GDM1 (cell line): Measurements from ENCODE around the gene RNU7-1.

Experiments
- DNase-seq: peaks from one replicate; lab custom pipeline; 2025; lab: John Stamatoyannopoulos, UW

RNU7-1 gene

DNA sequence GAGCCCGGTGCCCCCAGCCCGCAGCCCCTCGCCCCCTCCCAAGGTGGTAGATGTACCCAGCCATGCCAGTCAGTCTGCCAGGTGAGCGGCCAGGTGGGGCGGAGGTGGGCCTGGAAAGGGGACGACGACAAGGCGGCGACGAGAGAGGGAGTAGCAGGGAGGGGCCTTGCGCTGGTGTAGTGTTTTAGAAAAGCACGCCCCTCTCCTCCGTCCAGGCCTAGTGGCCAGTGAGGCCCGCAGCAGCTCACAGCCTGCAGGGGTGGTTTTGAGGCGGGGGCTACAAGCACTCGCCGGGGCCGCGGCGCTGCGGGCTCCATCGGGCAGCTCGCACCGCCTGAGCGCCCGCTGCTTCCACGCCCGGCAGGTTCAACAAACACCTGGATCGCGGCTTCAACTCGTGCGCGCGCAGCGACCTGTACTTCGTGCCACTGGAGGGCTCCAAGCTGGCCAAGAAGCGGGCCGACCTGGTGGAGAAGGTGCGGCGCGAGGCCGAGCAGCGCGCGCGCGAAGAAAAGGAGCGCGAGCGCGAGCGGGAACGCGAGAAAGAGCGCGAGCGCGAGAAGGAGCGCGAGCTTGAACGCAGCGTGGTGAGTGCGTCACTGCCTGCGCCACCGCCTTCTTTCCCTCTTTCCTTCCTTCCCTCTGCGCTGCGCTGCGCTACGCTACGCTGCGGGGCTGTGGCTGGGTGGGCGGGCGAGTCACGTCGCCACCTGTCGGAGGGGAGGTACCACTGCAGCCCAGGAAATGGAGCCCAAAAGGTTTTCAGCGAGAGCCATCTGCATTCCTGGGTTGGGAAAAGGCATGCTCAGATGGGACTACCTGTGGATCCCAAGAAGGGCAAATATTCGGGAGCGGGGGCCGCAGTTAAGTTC lies 5.9 kb upstream of the RNU7-1 start:
- DNase-seq = peak; percentile 93

- no peak for DNase-seq
Measured at GRCh38 chr12:6938353-6939190, 5.0 kb upstream of the RNU7-1 start.

GRCh38 chr12:6939191-6939540 lies 4.5 kb upstream of the RNU7-1 start:
- DNase-seq = no peak

DNA sequence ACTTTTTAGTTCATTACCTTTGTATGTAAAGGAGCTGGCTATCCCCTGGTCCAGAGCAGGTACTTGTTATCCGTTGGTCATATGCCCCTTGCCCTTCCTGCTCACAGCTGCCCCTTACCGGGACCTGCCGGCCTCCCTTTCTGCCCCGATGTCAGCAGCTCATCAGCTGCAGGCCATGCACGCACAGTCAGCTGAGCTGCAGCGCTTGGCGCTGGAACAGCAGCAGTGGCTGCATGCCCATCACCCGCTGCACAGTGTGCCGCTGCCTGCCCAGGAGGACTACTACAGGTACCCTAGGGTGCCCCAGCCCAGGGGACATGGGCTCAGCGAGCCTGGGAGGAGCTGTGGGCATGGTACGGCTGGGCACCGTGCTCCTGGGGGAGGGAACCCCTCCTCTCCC lies 2.3 kb upstream of the RNU7-1 start:
- no peak for DNase-seq

GRCh38 chr12:6941782-6942181 lies 1.8 kb upstream of the RNU7-1 start:
- no peak for DNase-seq

DNA sequence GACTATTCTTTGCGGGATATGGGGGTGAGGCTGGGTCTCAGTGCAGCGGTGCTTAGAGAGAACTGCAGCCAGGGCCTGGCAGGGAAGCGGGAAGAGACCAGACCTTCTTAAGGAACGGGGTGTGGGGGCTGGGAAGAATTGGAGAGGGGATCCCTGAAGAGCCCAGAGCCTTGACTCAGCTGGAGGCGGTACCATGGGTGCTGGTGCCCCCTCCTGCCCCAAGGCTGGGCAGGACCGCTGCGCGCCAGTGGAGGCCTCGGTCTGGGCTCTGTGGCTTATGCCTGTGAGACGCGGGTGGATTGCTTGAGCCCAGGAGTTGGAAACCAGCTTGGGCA lies 1.3 kb upstream of the RNU7-1 start:
- DNase-seq = no peak

DNA sequence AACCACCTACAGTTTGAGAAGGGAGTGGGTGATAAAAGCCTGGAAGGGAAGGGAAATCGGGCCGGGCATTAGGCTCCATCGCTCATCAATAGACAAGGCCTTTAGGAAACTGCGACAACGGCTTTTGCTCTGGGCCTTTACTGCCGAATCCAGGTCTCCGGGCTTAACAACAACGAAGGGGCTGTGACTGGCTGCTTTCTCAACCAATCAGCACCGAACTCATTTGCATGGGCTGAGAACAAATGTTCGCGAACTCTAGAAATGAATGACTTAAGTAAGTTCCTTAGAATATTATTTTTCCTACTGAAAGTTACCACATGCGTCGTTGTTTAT lies 261 bp upstream of the RNU7-1 start:
- DNase-seq = peak; percentile 74

DNA sequence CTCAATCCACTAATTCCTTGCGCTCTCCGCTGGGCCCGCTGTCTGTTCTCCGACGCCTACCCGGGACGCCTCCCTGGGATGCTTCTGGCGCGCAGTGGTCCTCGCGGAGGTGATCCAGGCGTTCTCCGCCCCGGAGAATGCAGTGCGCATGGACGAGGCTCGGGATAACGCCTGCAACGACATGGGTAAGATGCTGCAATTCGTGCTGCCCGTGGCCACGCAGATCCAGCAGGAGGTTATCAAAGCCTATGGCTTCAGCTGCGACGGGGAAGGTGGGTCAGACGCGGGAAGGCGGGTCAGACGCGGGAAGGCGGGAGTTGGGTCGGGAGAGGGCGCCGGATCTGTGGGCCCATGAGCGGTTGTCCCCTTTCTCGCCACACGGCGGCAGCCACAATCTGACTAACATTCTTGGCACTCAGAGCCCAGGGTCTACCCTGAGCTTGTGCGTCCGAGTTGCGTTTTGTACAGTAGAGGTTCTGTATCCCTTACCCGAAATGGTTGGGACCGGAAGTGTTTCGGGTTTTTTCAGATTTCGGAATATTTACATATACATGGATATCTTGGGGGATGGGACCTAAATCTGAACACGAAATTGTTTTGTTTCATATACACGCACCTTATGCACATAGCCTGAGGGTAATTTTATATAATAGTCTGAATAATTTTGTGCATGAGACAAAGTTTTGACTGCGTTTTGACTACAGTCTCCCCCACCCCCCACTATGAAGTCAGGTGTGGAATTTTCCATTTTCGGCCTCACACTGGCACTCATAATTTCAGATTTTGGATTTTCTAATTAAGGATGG lies 968 bp downstream of the RNU7-1 start:
- peak; percentile 84 for DNase-seq

DNA sequence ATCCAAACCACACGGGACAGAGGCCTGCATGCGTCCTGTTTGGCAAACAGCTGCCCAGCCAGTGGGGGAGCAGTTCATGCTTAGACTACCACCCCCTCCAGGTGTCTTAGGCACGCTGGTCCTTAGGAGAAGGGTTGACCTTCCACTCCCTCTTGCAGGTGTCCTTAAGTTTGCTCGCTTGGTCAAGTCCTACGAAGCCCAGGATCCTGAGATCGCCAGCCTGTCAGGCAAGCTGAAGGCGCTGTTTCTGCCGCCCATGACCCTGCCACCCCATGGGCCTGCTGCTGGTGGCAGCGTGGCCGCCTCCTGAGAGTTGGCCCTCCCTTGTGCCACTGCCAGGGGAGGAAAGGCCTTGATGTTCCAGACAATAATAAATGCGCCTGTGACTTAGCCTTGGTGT lies 2.0 kb downstream of the RNU7-1 start:
- DNase-seq = no peak

GRCh38 chr12:6946033-6946919 lies 2.7 kb downstream of the RNU7-1 start:
- DNase-seq = no peak

DNA sequence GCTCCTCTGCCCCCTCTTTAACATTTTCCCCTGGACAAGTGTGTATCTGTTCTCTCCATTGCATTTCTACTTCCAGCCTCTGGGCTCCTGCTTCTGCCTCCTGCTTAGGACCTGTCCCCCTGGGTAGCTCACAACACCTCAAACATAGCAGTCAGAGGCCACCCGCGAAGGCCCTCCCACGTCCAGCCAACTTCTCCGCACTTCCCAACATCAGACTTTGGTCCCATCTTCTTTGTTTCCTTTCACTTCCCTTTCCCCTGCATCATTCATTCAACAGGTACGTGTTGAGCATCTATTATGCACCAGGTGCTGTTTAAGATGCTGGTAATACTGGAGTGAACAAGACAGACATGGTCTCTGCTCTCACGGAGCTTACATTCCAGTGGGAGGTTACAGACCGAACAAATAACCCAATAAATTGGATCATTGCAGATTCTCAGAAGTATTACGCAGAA lies 3.3 kb downstream of the RNU7-1 start:
- DNase-seq = no peak

DNA sequence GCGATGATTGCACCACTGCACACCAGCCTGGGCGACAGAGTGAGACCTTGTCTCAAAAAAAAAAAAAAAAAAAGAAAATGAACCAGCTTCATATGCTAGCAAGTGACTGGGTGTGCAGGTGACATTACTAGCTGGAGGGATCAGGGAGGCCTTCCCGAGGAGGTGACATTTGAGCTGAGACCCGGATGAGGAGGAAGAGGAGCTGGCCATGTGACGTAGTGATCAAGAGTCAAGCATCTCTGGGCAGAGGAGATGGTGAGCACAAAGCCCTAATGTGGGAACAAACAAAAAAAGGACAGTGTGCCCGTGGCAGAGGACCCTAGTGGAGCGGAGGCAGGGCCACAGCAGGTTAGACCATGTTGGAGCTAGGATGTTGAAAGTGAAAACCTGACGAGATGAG lies 4.0 kb downstream of the RNU7-1 start:
- no peak for DNase-seq

GRCh38 chr12:6948873-6949594 lies 5.4 kb downstream of the RNU7-1 start:
- no peak for DNase-seq

- DNase-seq = no peak
Measured at GRCh38 chr12:6950401-6950801, 6.8 kb downstream of the RNU7-1 start.

GRCh38 chr12:6950811-6951540 lies 7.4 kb downstream of the RNU7-1 start, which contains the start of gene PTPN6:
PTPN6 (plus strand) TSS chr12:6951356; CDS start chr12:6951513, 157 bp downstream.
- DNase-seq = peak; percentile 83

DNA sequence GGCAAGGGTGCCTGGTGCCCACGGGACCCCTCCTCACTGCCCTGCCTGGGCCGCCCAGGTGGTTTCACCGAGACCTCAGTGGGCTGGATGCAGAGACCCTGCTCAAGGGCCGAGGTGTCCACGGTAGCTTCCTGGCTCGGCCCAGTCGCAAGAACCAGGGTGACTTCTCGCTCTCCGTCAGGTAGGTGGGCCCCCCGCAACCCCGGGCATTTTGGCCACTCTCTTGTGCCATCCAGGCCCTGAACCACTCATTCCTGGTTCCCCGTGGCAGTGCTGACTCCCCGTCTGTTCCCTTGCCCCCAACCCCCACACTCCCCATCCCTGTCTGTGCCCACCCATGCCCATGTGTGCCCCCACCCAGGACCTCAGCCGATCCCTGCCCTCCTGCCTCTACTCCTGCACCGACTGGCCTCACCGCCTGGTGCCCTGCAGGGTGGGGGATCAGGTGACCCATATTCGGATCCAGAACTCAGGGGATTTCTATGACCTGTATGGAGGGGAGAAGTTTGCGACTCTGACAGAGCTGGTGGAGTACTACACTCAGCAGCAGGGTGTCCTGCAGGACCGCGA lies 8.0 kb downstream of the RNU7-1 start:
- no peak for DNase-seq

DNA sequence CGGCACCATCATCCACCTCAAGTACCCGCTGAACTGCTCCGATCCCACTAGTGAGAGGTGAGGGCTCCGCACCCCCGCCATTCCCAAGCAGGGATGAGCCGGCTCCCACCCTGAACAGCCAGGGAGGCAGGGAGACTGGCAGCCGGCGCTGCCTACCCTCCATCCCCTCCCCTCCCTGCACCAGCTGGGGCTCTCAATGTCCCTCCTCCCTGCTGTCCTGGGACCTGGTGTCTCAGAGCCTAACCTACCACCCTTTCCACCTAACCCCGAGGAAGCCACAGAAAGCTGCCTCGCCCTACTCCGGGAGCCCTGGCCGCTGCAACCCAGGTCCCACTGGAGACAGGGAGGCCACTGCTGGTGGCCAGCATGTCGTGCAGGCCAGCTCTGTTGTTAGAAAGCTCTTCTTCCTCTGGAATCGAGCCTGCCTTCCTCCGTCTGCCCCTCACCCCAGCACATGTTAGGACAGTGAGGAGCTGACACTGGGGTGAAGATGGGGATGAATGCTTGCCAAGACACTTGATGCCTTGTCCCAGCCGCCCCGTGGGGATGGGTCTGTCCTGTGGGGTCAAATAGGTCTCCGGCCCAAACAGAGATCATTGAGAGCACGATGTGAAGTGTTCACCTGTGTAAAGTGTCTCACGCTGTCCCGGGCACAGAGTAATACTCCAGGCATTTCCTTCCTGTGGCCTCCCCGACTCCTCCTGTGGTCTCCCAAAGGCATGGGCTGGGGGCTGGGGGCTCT lies 8.7 kb downstream of the RNU7-1 start:
- no peak for DNase-seq

GRCh38 chr12:6952863-6953441 lies 9.3 kb downstream of the RNU7-1 start:
- DNase-seq = no peak
